ENCODE data around the gene PLXNB1.

Gene PLXNB1

DNA sequence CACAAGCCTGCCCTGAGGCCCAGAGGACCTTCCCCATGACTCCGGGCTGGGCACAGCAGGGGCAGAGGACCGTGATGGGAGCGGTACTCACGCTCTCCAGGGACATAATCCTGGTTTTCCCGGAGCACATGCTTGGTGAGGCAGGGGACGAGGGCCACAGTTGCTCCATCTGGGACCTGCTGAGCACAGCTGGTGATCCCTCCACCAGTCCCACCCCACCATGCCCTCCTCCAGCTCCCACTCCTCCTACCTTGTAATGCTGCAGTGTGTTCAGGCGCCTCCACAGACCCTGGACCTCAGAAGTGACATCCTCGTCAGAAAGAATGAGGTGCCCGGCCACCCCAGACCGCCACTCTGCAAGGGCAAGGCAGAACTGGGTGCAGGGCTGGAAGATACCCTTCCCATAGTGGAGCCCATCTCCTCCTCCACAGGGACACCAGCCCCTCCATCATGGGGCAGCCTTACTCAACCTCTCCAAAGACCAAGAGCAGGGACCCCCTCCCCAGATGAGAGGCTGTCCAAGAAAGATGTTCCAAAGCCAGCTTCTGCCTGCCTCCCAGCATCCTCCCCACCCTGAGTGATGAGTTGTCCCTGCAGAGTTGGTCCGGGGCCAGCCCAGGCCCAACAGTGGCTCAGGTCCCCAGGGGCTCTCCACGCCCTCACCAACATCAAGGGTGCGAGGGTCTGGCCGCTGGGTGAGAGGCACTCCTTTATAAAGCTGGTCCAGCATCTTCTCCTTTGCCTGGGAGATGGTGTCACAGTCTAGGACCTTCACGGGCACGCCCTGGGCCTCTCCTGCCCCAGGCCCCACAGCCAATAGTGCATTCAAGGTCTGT, 19.5 kb downstream of the PLXNB1 start:
- Histone ChIP-seq H3K36me3 (ENCODE audit: control insufficient read depth in 2 of 2, insufficient read depth in 1 of 2, low read length in 2 of 2) (peaks cover 0 to 80% of the 10 kb centered on the region in 2 experiments; a peak in 1 of 3 replicates), H3K4me1 (ENCODE audit: control insufficient read depth, insufficient read depth, low read length) (no peaks in the 10 kb centered on the region), H3K27ac (ENCODE audit: extremely low read depth, low read depth, low read length) (no peak overlapping the region), H3K4me3 (ENCODE audit: low read depth, low read length) (no peak overlapping the region), H3K9me3 (ENCODE audit: control insufficient read depth, insufficient read depth, low read depth, low read length) (no peaks in the 10 kb centered on the region)
- TF ChIP-seq ZNF596 (tag by site-specific recombination; IDR thresholded peaks at IDR 0.05): no peak
- TF ChIP-seq ZIC2 (tag by site-specific recombination; IDR thresholded peaks at IDR 0.05): peak; percentile 50
- POLR2A ChIA-PET: no interaction called here
- CTCF ChIA-PET: interaction anchor here (5.1 kb wide), 1 partner anchor 26 kb away, joined by 28 read pairs; no protein-coding TSS in a partner anchor

DNA sequence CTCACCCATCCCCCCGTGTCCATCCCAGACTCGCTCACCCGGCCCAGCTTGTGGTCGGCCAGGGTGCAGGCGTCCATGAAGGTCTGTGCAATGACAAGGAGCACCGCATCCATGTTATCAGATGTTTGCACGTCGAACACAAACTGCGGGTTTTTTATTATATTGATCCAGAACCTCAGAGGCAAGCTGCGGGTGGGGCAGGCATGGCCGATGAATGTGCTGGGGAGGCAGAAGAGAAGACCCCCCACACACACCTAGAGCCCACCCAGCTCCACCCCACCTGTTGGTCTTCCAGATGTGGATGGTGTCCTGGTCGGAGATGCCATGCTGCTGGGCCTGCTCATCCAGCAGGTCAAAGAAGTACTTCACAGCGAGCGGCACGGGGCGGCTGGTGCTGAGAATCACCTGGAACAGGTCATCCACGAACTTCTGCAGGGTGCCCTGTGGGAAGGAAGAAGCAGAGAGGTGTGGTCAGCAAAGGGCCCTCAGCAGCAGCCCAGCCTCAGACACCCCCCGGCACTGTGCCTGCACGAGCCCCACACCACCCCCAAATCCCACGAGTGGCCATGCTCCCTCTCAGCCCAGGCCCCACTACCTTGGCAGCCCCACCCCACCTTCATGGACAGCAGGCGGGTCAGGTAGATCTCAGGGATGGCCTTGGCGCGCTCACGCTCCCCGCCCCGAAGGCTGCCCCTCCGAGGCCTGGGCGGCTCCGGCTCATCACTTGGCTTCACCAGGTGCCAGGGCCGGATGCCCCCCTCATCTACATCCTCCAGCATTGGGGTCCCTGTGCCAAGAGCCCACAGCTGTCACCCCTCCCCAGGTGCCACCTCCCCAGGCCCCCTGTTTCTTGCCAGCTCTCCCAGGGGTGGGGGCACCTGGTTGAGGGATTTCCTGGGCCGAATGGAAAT, 20.3 kb downstream of the PLXNB1 start:
- H3K9me3 ChIP-seq (ENCODE audit: control insufficient read depth, insufficient read depth, low read depth, low read length): no peaks in the 10 kb centered on the region
- no peak overlapping the region for H3K4me3 ChIP-seq (ENCODE audit: low read depth, low read length)
- TF ChIP-seq SCRT2 (tag by site-specific recombination; IDR thresholded peaks at IDR 0.05): peak; percentile 57
- TF ChIP-seq, protein P1, sequence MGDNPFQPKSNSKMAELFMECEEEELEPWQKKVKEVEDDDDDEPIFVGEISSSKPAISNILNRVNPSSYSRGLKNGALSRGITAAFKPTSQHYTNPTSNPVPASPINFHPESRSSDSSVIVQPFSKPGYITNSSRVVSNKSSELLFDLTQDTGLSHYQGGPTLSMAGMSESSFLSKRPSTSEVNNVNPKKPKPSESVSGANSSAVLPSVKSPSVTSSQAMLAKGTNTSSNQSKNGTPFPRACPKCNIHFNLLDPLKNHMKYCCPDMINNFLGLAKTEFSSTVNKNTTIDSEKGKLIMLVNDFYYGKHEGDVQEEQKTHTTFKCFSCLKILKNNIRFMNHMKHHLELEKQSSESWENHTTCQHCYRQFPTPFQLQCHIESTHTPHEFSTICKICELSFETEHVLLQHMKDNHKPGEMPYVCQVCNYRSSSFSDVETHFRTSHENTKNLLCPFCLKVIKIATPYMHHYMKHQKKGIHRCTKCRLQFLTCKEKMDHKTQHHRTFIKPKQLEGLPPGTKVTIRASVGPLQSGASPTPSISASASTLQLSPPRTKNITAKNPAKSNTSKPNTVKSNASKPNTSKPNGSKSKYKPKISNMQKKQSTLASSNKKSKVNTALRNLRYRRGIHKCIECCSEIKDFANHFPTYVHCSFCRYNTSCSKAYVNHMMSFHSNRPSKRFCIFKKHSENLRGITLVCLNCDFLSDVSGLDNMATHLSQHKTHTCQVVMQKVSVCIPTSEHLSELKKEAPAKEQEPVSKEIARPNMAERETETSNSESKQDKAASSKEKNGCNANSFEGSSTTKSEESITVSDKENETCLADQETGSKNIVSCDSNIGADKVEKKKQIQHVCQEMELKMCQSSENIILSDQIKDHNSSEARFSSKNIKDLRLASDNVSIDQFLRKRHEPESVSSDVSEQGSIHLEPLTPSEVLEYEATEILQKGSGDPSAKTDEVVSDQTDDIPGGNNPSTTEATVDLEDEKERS (tag by site-specific recombination; IDR thresholded peaks at IDR 0.05): no peak
- CTCF ChIA-PET: interaction anchor here (1.1 to 5.1 kb wide), 2 partner anchors 9 to 27 kb away, joined by 4 to 28 read pairs; no protein-coding TSS in a partner anchor
- H3K4me1 ChIP-seq (ENCODE audit: control insufficient read depth, insufficient read depth, low read length): no peaks in the 10 kb centered on the region
- peaks cover 0 to 78% of the 10 kb centered on the region in 2 experiments; a peak in 1 of 3 replicates for H3K36me3 ChIP-seq (ENCODE audit: control insufficient read depth in 2 of 2, insufficient read depth in 1 of 2, low read length in 2 of 2)
- H3K27ac ChIP-seq (ENCODE audit: extremely low read depth, low read depth, low read length): no peak overlapping the region
- POLR2A ChIA-PET: no interaction called here

DNA sequence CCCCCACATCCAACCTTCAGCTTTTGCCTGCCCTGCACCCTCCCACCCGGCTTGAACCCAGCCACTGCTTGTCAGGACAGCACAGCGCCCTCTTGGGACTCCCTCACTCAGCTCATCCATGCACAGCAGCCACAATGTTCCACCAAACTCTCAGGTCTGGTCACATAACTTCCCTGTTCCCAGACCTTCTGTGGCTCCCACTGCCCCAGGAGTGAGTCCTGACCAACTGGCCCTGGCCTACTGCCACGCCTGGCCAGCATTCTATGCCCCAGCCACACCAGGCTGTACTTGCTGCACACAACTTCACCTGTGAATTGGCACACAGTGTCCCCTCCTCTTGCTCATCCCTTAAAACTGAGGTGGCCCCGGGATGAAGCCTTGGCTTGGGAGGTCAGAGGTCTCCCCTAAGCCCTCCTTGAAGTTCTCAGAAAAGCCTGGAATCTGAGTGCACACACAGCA, 21.0 kb downstream of the PLXNB1 start:
- no peak for TF ChIP-seq ZNF423 (tag by site-specific recombination; IDR thresholded peaks at IDR 0.05)
- TF ChIP-seq, protein P2, sequence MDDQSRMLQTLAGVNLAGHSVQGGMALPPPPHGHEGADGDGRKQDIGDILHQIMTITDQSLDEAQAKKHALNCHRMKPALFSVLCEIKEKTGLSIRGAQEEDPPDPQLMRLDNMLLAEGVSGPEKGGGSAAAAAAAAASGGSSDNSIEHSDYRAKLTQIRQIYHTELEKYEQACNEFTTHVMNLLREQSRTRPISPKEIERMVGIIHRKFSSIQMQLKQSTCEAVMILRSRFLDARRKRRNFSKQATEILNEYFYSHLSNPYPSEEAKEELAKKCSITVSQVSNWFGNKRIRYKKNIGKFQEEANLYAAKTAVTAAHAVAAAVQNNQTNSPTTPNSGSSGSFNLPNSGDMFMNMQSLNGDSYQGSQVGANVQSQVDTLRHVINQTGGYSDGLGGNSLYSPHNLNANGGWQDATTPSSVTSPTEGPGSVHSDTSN (CRISPR knock-in tag; IDR thresholded peaks at IDR 0.05): no peak
- TF ChIP-seq, protein P3, sequence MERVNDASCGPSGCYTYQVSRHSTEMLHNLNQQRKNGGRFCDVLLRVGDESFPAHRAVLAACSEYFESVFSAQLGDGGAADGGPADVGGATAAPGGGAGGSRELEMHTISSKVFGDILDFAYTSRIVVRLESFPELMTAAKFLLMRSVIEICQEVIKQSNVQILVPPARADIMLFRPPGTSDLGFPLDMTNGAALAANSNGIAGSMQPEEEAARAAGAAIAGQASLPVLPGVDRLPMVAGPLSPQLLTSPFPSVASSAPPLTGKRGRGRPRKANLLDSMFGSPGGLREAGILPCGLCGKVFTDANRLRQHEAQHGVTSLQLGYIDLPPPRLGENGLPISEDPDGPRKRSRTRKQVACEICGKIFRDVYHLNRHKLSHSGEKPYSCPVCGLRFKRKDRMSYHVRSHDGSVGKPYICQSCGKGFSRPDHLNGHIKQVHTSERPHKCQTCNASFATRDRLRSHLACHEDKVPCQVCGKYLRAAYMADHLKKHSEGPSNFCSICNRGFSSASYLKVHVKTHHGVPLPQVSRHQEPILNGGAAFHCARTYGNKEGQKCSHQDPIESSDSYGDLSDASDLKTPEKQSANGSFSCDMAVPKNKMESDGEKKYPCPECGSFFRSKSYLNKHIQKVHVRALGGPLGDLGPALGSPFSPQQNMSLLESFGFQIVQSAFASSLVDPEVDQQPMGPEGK (tag by site-specific recombination; IDR thresholded peaks at IDR 0.05): no peak
- TF ChIP-seq, protein P4, sequence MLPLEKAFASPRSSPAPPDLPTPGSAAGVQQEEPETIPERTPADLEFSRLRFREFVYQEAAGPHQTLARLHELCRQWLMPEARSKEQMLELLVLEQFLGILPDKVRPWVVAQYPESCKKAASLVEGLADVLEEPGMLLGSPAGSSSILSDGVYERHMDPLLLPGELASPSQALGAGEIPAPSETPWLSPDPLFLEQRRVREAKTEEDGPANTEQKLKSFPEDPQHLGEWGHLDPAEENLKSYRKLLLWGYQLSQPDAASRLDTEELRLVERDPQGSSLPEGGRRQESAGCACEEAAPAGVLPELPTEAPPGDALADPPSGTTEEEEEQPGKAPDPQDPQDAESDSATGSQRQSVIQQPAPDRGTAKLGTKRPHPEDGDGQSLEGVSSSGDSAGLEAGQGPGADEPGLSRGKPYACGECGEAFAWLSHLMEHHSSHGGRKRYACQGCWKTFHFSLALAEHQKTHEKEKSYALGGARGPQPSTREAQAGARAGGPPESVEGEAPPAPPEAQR (tag by site-specific recombination; IDR thresholded peaks at IDR 0.05): no peak
- no peak for TF ChIP-seq ZNF266 (tag by site-specific recombination; IDR thresholded peaks at IDR 0.05; ENCODE audit: low read depth)
- no peak for TF ChIP-seq ZNF248 (tag by site-specific recombination; IDR thresholded peaks at IDR 0.05)
- no peak for TF ChIP-seq ZNF140 (tag by site-specific recombination; IDR thresholded peaks at IDR 0.05)
- TF ChIP-seq, protein P5, sequence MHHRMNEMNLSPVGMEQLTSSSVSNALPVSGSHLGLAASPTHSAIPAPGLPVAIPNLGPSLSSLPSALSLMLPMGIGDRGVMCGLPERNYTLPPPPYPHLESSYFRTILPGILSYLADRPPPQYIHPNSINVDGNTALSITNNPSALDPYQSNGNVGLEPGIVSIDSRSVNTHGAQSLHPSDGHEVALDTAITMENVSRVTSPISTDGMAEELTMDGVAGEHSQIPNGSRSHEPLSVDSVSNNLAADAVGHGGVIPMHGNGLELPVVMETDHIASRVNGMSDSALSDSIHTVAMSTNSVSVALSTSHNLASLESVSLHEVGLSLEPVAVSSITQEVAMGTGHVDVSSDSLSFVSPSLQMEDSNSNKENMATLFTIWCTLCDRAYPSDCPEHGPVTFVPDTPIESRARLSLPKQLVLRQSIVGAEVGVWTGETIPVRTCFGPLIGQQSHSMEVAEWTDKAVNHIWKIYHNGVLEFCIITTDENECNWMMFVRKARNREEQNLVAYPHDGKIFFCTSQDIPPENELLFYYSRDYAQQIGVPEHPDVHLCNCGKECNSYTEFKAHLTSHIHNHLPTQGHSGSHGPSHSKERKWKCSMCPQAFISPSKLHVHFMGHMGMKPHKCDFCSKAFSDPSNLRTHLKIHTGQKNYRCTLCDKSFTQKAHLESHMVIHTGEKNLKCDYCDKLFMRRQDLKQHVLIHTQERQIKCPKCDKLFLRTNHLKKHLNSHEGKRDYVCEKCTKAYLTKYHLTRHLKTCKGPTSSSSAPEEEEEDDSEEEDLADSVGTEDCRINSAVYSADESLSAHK (tag by site-specific recombination; IDR thresholded peaks at IDR 0.05): no peak
- no peak for TF ChIP-seq ZNF426 (tag by site-specific recombination; IDR thresholded peaks at IDR 0.05)
- TF ChIP-seq ZNF138 (tag by site-specific recombination; IDR thresholded peaks at IDR 0.05; ENCODE audit: borderline replicate concordance): no peak
- no peak for TF ChIP-seq ZNF133 (tag by site-specific recombination; IDR thresholded peaks at IDR 0.05)
- H3K4me3 ChIP-seq (ENCODE audit: low read depth, low read length): no peak overlapping the region
- H3K27ac ChIP-seq (ENCODE audit: extremely low read depth, low read depth, low read length): no peak overlapping the region
- peaks cover 0 to 78% of the 10 kb centered on the region in 2 experiments; a peak in 1 of 3 replicates for H3K36me3 ChIP-seq (ENCODE audit: control insufficient read depth in 2 of 2, insufficient read depth in 1 of 2, low read length in 2 of 2)
- POLR2A ChIA-PET: no interaction called here
- CTCF ChIA-PET: interaction anchor here (0.7 to 5.1 kb wide), 4 partner anchors 10 to 99 kb away, joined by 3 to 28 read pairs (median 4); no protein-coding TSS in a partner anchor
- no peaks in the 10 kb centered on the region for H3K9me3 ChIP-seq (ENCODE audit: control insufficient read depth, insufficient read depth, low read depth, low read length)
- H3K4me1 ChIP-seq (ENCODE audit: control insufficient read depth, insufficient read depth, low read length): no peaks in the 10 kb centered on the region

Measured in HEK293 (cell line).